Activated T-helper 17 cell treated with anti-CD3 and anti-CD28 coated beads, Interleukin-2, amount 50 U/mL, for 72 hours (primary cell): Measurements from ENCODE around the gene ATG13. TPM values are rescaled to one million over a fixed set of nuclear protein-coding genes. Genes with fewer than 3 reads are reported as not detected.

Experiments
- ATAC-seq: fragments of 150-1000 bp; cut with Tn5 transposase; replicated peaks from 2 replicates; pipeline ENCODE4 v1.10.0; 2021; ENCODE audit warnings: mild to moderate bottlenecking, moderate library complexity
- H3K27ac Mint-ChIP-seq: one replicate; pipeline ENCODE4 v1.8.0; 2022; ENCODE audit warnings: mixed read lengths
- H3K27me3 Mint-ChIP-seq: one replicate; pipeline ENCODE4 v1.8.0; 2022; ENCODE audit warnings: mixed read lengths
- H3K36me3 Mint-ChIP-seq: one replicate; pipeline ENCODE4 v1.8.0; 2022; ENCODE audit warnings: low read depth, mild to moderate bottlenecking, mixed read lengths
- H3K4me1 Mint-ChIP-seq: one replicate; pipeline ENCODE4 v1.8.0; 2022; ENCODE audit warnings: mixed read lengths
- H3K4me3 Mint-ChIP-seq: one replicate; pipeline ENCODE4 v1.8.0; 2022; ENCODE audit warnings: mild to moderate bottlenecking, mixed read lengths
- H3K9me3 Mint-ChIP-seq: one replicate; pipeline ENCODE4 v1.8.0; 2022; ENCODE audit warnings: mixed read lengths
- total RNA-seq, 2 donors: library from RNA; stranded (reverse); gene quantifications; one replicate each; pipeline ENCODE4 v1.2.3, GENCODE V29; 2022

ATG13 gene
- total RNA-seq, 2 donors from 2014 or later, result 59.1 to 62.1 TPM

DNA sequence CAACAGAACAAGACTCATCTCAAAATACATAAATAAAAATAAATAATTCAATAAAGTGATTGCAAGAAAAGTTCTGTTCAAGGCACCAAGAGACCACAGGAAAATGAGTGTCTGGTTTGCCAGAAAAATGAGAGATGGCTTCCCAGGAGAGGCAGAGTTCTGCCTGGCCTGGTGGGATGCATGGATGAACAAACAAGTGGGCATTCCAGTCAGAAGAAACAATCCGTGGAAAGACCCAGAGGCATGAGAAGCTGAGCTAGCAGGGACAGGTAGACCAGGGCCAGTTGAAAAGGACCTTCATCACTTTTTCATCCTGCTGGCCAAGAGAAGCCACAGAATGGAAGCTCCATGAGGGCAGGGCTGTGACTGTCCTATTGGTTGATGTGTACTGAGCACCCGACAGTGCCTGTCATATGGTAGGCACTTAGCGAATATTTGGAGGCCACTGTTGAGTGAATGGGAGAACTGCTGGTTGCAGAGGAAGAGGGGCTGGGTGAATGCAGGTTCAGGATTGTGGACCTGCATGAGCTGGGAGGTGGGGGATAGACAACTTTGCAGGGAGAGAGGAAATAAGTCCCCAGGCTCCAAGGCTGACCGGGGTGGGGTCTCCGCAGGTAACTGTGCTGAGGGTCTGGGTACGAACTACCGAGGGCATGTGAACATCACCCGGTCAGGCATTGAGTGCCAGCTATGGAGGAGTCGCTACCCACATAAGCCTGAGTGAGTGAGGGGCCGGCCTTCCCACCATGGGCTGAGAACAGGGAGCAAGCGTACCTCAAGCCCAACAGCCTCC lies 105.4 kb downstream of the ATG13 start:
- H3K9me3 Mint-ChIP-seq, result no peaks in the 10 kb centered on the region
- H3K4me1 Mint-ChIP-seq, result peaks cover 5% of the 10 kb centered on the region
- no peak overlapping the region for H3K4me3 Mint-ChIP-seq
- no peaks in the 10 kb centered on the region for H3K36me3 Mint-ChIP-seq
- H3K27me3 Mint-ChIP-seq, result no peaks in the 10 kb centered on the region
- peak overlapping the region; percentile 14 for H3K27ac Mint-ChIP-seq
- ATAC-seq, result no peak

GRCh38 chr11:46723359-46723680 lies 106.0 kb downstream of the ATG13 start:
- peaks cover 5% of the 10 kb centered on the region for H3K4me1 Mint-ChIP-seq
- H3K27me3 Mint-ChIP-seq, result no peaks in the 10 kb centered on the region
- H3K4me3 Mint-ChIP-seq, result no peak overlapping the region
- no peak overlapping the region for H3K27ac Mint-ChIP-seq
- ATAC-seq, result no peak
- no peaks in the 10 kb centered on the region for H3K36me3 Mint-ChIP-seq
- no peaks in the 10 kb centered on the region for H3K9me3 Mint-ChIP-seq

DNA sequence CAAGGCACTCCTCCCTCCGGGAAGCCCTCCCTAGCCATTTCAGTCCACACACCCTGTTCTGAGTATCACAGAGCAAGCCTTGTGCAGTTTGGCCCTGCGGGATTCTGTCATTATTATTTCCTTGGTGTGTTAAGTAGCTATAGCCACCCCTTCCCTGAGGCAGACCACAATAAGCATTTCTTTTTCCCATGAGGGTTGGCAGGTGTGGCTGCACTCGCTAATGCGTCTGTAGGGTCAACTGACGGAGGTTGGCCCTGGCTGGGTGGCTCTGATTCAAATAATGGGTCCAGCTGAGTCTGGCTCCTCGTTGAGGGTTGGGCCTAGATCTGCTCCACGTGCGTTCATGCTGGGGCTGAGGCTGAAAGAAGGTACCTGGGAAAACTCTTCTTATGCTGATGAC lies 106.7 kb downstream of the ATG13 start:
- no peaks in the 10 kb centered on the region for H3K4me1 Mint-ChIP-seq

More for the DNA sequence above, 106.7 kb downstream of the ATG13 start:
- no peak for ATAC-seq
- no peaks in the 10 kb centered on the region for H3K36me3 Mint-ChIP-seq
- no peak overlapping the region for H3K4me3 Mint-ChIP-seq
- H3K27me3 Mint-ChIP-seq, result no peaks in the 10 kb centered on the region
- no peak overlapping the region for H3K27ac Mint-ChIP-seq
- no peaks in the 10 kb centered on the region for H3K9me3 Mint-ChIP-seq

Other genes starting within 250 kb of the ATG13 start
- 10 to 100 TPM in 1 of 2 donors, 1 to 10 TPM in 1; 8.5 to 12.9 TPM for gene MDK, start 235.9 kb upstream of the ATG13 start, total RNA-seq
- gene CHRM4, start 225.8 kb upstream of the ATG13 start, total RNA-seq, result 1 to 10 TPM in 1 of 2 donors, under 1 TPM in 1; 0.90 to 6.1 TPM
- 10 to 100 TPM; 28.2 to 30.3 TPM for gene AMBRA1, start 23.5 kb upstream of the ATG13 start, total RNA-seq
- 1 to 10 TPM; 2.4 to 4.6 TPM for gene HARBI1, start 326 bp upstream of the ATG13 start, total RNA-seq
- 10 to 100 TPM; 43.5 to 49.6 TPM for gene ARHGAP1, start 83.1 kb downstream of the ATG13 start, total RNA-seq
- 10 to 100 TPM; 10.5 to 15.1 TPM for gene ZNF408, start 83.5 kb downstream of the ATG13 start, total RNA-seq
- gene F2, start 101.7 kb downstream of the ATG13 start, total RNA-seq, result not detected
- gene CKAP5, start 228.7 kb downstream of the ATG13 start, total RNA-seq, result 100 to 1,000 TPM; 104 to 140 TPM